GM12878 (cell line): Measurements from ENCODE around the gene ARL15. TPM values are rescaled to one million over a fixed set of nuclear protein-coding genes. Genes with fewer than 3 reads are reported as not detected.

ENCODE experiments used
- ATAC-seq: fragments of 200-7000 bp; cut with Tn5 transposase; 3 replicates; pipeline ENCODE4 v1.9.1; 2020; ENCODE audit warnings: mild to moderate bottlenecking, moderate library complexity
- BruUV-seq: library from RNA; stranded (reverse); fragments of 400-500 nt; replicated peaks from 2 replicates; lab custom pipeline; 2021; lab: Mats Ljungman, UMichigan
- CTCF ChIA-PET: fragments of 300-600 bp; sonication (Branson Sonifier 250); formaldehyde crosslinking; extraction: SDS; loops from one replicate; lab custom pipeline; 2021; ENCODE audit warnings: inconsistent platforms; lab: Yijun Ruan, JAX
- POLR2A ChIA-PET: fragments of 350-600 bp; formaldehyde crosslinking; extraction: SDS; loops from one replicate; lab custom pipeline; 2021; ENCODE audit warnings: inconsistent platforms; lab: Charles Lee
- RAD21 ChIA-PET: fragments of 300-600 bp; sonication (Branson Sonifier 250); formaldehyde crosslinking; loops from one replicate; lab custom pipeline; 2023; ENCODE audit warnings: antibody characterized with exemption; ENCODE audit not compliant: unreplicated experiment; lab: Charles Lee
- SMC1A ChIA-PET: fragments of 300-600 bp; sonication (Branson Sonifier 250); formaldehyde crosslinking; loops from one replicate; lab custom pipeline; 2023; ENCODE audit not compliant: unreplicated experiment, uncharacterized antibody; lab: Charles Lee
- DNase-seq: peaks from one replicate; pipeline ENCODE4 v3.0.0-alpha.2; 2011; ENCODE audit warnings: low read depth, low spot score
- FAIRE-seq: peaks from 3 replicates; lab custom pipeline; 2011; peaks lifted over from hg19 to GRCh38; lab: Jason Lieb, UNC
- H2AFZ ChIP-seq: 2 replicates; pipeline ENCODE4 v1.6.0; 2011; ENCODE audit warnings: low read depth, low read length, control low read depth; ENCODE audit not compliant: control insufficient read depth
- H3K27ac ChIP-seq: 2 replicates; pipeline ENCODE4 v1.5.1; 2011; ENCODE audit warnings: control low read depth; ENCODE audit not compliant: control insufficient read depth, insufficient read depth
- H3K27me3 ChIP-seq, 2 experiments: replicated peaks in 1 of 2; 2 replicates each; pipeline versions ENCODE4 v1.6.0 to v1.6.1; 2011; ENCODE audit warnings: low read length in 1 of 2; ENCODE audit not compliant: control insufficient read depth in 2 of 2, insufficient read depth in 2 of 2
- H3K36me3 ChIP-seq, 2 experiments: 2 replicates each; pipeline ENCODE4 v1.5.1; 2011; ENCODE audit warnings: low read length in 1 of 2; ENCODE audit not compliant: control insufficient read depth in 2 of 2, insufficient read depth in 2 of 2
- H3K4me1 ChIP-seq: 2 replicates; pipeline ENCODE4 v1.6.1; 2011; ENCODE audit warnings: mild to moderate bottlenecking, low read length, moderate library complexity, mixed read lengths; ENCODE audit not compliant: control insufficient read depth, insufficient read depth
- H3K4me2 ChIP-seq: 2 replicates; pipeline ENCODE4 v1.6.0; 2011; ENCODE audit warnings: control low read depth; ENCODE audit not compliant: control insufficient read depth, insufficient read depth
- H3K4me3 ChIP-seq: fragments of 200-600 bp; sonication (generic); 2 replicates; pipeline ENCODE4 v1.5.1; 2016
- H3K79me2 ChIP-seq: 2 replicates; pipeline ENCODE4 v1.6.0; 2011; ENCODE audit warnings: low read length; ENCODE audit not compliant: control insufficient read depth, insufficient read depth
- H3K9ac ChIP-seq: 2 replicates; pipeline ENCODE4 v1.8.0; 2011; ENCODE audit warnings: low read length, control low read depth, mixed read lengths; ENCODE audit not compliant: control insufficient read depth, insufficient read depth
- H3K9me3 ChIP-seq: replicated peaks from 3 replicates; pipeline ENCODE4 v1.5.1; 2011; ENCODE audit warnings: mild to moderate bottlenecking, low read length; ENCODE audit not compliant: control insufficient read depth, insufficient read depth
- H4K20me1 ChIP-seq: 2 replicates; pipeline ENCODE4 v1.6.0; 2011; ENCODE audit not compliant: control insufficient read depth, insufficient read depth
- KDM1A ChIP-seq: fragments of 200-600 bp; sonication (generic); IDR thresholded peaks from 2 replicates; pipeline ENCODE4 v1.6.1; 2016; ENCODE audit warnings: borderline replicate concordance
- NR2C1 ChIP-seq: fragments of 450-650 bp; IDR thresholded peaks from 2 replicates; pipeline ENCODE4 v1.6.1; 2017; ENCODE audit warnings: antibody characterized with exemption, mild to moderate bottlenecking, moderate library complexity
- POLR2AphosphoS2 ChIP-seq: IDR thresholded peaks from 2 replicates; pipeline ENCODE4 v1.6.1; 2011; ENCODE audit warnings: low read depth, mild to moderate bottlenecking, low read length, improper control_type of control experiment, moderate library complexity
- RBBP5 ChIP-seq: fragments of 200-600 bp; sonication (generic); conservative IDR thresholded peaks from 2 replicates; pipeline ENCODE4 v1.6.1; 2016
- SREBF2 ChIP-seq: IDR thresholded peaks from 2 replicates; pipeline ENCODE4 v1.6.1; 2012; ENCODE audit warnings: mild to moderate bottlenecking, low read length
- WGBS: methylation state at CpG from one replicate; pipeline ENCODE4 v1.1.6; 2016; ENCODE audit warnings: low lambda C conversion rate; ENCODE audit not compliant: insufficient replicate concordance, insufficient coverage; ENCODE audit errors: missing lambda C conversion rate; 5-methylcytosine and 5-hydroxymethylcytosine counted together
- in situ Hi-C: fragments of 300-500 bp; cut with MboI; formaldehyde crosslinking; loops from 9 replicates; pipeline ENCODE4 v1.14.3; 2018; ENCODE audit warnings: mixed read lengths
- intact Hi-C: fragments of 100-400 bp; cut with micrococcal nuclease; formaldehyde crosslinking; loops from one replicate; pipeline ENCODE4 v1.14.2; 2022; ENCODE audit not compliant: unreplicated experiment
- polyA plus RNA-seq, 11 experiments: library from polyadenylated mRNA; depleted of rRNA in 4 of 11; unstranded in 6 of 11; stranded (reverse) in 5 of 11; fragments of >200 nt; fragmentation: Nextera tagmentation in 4 of 11; fragmentation: Illumina TruSeq in 1 of 11; extraction: Ambion mirVana in 4 of 11; extraction: Trizol in 1 of 11; gene quantifications; 1 replicate in 1 of 11; 2 replicates in 10 of 11; pipeline versions ENCODE4 v1.2.1 to v1.2.3, GENCODE V29; 2011 to 2016; ENCODE audit warnings: inconsistent platforms in 2 of 11, missing spikeins in 2 of 11, low read depth in 1 of 11
- total RNA-seq, 4 experiments: library from RNA; depleted of rRNA in 3 of 4; stranded (reverse); fragments of >200 nt in 3 of 4; fragmentation: Illumina TruSeq in 1 of 4; extraction: Trizol in 1 of 4; gene quantifications; 2 replicates each; pipeline versions ENCODE4 v1.2.1 to v1.2.3, GENCODE V29; 2013 to 2021
- TF ChIP-seq, protein P1 (sequence below): IDR thresholded peaks from 2 replicates; pipeline ENCODE4 v1.6.1; 2012; ENCODE audit warnings: low read depth, low read length, improper control_type of control experiment

Gene ARL15
- total and polyA plus RNA-seq, 10 of the 15 experiments (the other 5 are each of a cell fraction or from before 2014, with no cell fraction given): 3.6 to 11.0 (median 7.7) TPM

DNA sequence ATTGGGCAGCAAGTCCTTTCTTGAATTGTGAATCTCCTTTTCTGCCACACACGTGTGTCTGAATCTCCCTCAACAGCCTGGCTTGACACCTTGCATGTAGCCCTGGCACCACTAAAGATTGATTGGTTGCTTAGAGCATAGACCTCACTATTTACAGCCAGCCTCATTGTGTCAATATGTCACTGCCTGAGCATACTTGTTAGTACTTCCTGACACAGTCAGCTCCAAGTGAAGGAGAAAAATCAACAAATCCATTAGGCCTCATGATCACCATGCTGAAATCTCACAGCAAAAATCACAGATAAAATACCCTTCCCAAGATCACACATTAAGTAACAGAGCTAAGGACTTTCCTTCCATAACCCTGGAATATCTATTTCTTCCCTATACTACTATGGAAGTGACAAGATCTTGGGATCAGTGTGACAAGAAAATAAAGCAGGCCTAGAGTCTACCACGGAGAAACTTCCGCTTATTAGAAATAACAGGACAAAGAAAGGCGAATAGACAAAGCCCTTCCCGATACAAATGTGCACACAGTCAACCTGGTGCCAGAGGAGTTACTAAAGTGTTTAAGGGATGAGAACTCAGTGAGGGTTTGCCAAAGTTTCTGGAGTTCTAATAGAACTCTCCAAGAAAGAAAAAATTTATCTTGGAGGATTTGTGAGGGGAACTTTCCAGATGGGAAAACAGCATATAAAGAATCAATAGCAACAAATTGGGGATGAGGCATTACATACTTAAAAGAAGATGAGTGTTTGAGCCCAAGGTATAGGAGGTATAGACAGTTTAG lies 5.6 kb upstream of the ARL15 start:
- peaks cover 0 to 2% of the 10 kb centered on the region in 2 experiments; a peak in 2 of 4 replicates for H3K27me3 ChIP-seq
- no peaks in the 10 kb centered on the region for H3K36me3 ChIP-seq
- ChIA-PET SMC1A (interaction anchor here (0.6 to 2.3 kb wide), 5 partner anchors 11 to 104 kb away, joined by 3 to 7 read pairs (median 4); no protein-coding TSS in a partner anchor), POLR2A (interaction anchor here (0.6 kb wide), 1 partner anchor 17 kb away, joined by 3 read pairs; no protein-coding TSS in a partner anchor), CTCF (interaction anchor here (0.9 to 3.8 kb wide), 11 partner anchors 11 to 733 kb away, joined by 3 to 24 read pairs (median 4); no protein-coding TSS in a partner anchor)
- no peaks in the 10 kb centered on the region for H3K9me3 ChIP-seq
- no peak for DNase-seq
- no peak overlapping the region for H3K4me3 ChIP-seq
- intact Hi-C loops: no loop called here
- no peak overlapping the region for H3K27ac ChIP-seq
- WGBS: 74% methylated on average over 5 of the region's 5 CpGs
- no peak for FAIRE-seq
- TF ChIP-seq, protein P1, sequence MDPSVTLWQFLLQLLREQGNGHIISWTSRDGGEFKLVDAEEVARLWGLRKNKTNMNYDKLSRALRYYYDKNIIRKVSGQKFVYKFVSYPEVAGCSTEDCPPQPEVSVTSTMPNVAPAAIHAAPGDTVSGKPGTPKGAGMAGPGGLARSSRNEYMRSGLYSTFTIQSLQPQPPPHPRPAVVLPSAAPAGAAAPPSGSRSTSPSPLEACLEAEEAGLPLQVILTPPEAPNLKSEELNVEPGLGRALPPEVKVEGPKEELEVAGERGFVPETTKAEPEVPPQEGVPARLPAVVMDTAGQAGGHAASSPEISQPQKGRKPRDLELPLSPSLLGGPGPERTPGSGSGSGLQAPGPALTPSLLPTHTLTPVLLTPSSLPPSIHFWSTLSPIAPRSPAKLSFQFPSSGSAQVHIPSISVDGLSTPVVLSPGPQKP: no peak
- TF ChIP-seq SREBF2 (no peak), POLR2AphosphoS2 (no peak), RBBP5 (no peak), KDM1A (no peak), NR2C1 (no peak)
- TF ChIP-seq, all 136 proteins: peak for 0
- Histone ChIP-seq H2AFZ (no peak overlapping the region), H3K9ac (no peak overlapping the region), H3K79me2 (no peaks in the 10 kb centered on the region), H3K4me1 (no peaks in the 10 kb centered on the region), H4K20me1 (no peaks in the 10 kb centered on the region), H3K4me2 (no peak overlapping the region)
- in situ Hi-C loops: no loop called here
- BruUV-seq: no TSS peak
- RAD21 ChIA-PET: interaction anchor here (1.0 to 3.1 kb wide), 5 partner anchors 12 to 104 kb away, joined by 4 to 10 read pairs (median 6); no protein-coding TSS in a partner anchor
- ATAC-seq: no peak
